Endothelial cell of umbilical vein (primary cell): Measurements from ENCODE around the gene TYW5. TPM values are rescaled to one million over a fixed set of nuclear protein-coding genes. Genes with fewer than 3 reads are reported as not detected.

Experiments used
- BruUV-seq: library from RNA; stranded (reverse); fragments of 400-500 nt; replicated peaks from 2 replicates; lab custom pipeline; 2021; lab: Mats Ljungman, UMichigan
- CTCF ChIA-PET: fragments of 300-600, 350-600 bp; sonication (Branson Sonifier 250); formaldehyde crosslinking; loops from one replicate; lab custom pipeline; 2021; ENCODE audit warnings: antibody characterized with exemption, inconsistent platforms; lab: Charles Lee
- POLR2A ChIA-PET: fragments of 300-600, 350-600 bp; sonication (Branson Sonifier 250); formaldehyde crosslinking; loops from one replicate; lab custom pipeline; 2021; ENCODE audit warnings: antibody characterized with exemption, inconsistent platforms; lab: Charles Lee
- DNase-seq: peaks from one replicate; pipeline ENCODE4 v3.0.0-alpha.2; 2011; ENCODE audit warnings: low read depth, low spot score
- FAIRE-seq: peaks from 2 replicates; lab custom pipeline; 2011; peaks lifted over from hg19 to GRCh38; lab: Jason Lieb, UNC
- H2AFZ ChIP-seq: 2 replicates; pipeline ENCODE4 v1.6.0; 2012; ENCODE audit warnings: low read depth, low read length, control low read depth, inconsistent platforms
- H3K27ac ChIP-seq: 2 replicates; pipeline ENCODE4 v1.5.1; 2011; ENCODE audit warnings: low read depth, mild to moderate bottlenecking, control low read depth, low read length, moderate library complexity; ENCODE audit not compliant: insufficient read depth
- H3K27me3 ChIP-seq, 2 experiments: 2 replicates each; pipeline versions ENCODE4 v1.6.0 to v1.6.1; 2011; ENCODE audit warnings: low read length in 2 of 2, mixed read lengths in 1 of 2; ENCODE audit not compliant: control insufficient read depth in 2 of 2, insufficient read depth in 2 of 2
- H3K36me3 ChIP-seq, 2 experiments: 2 replicates in 1 of 2; 3 replicates in 1 of 2; pipeline ENCODE4 v1.5.1; 2011; ENCODE audit warnings: low read length in 2 of 2, mild to moderate bottlenecking in 1 of 2, moderate library complexity in 1 of 2; ENCODE audit not compliant: control insufficient read depth in 2 of 2, insufficient read depth in 2 of 2; ENCODE audit errors: extremely low read depth in 1 of 2
- H3K4me1 ChIP-seq: 3 replicates; pipeline ENCODE4 v1.5.1; 2011; ENCODE audit warnings: mild to moderate bottlenecking, low read length; ENCODE audit not compliant: control insufficient read depth, insufficient read depth; ENCODE audit errors: extremely low read depth
- H3K4me2 ChIP-seq: 2 replicates; pipeline ENCODE4 v1.6.1; 2011; ENCODE audit warnings: low read length, control low read depth, mixed read lengths; ENCODE audit not compliant: insufficient read depth
- H3K4me3 ChIP-seq, 3 experiments: fragments of 200-600 bp in 1 of 3; sonication (generic), shearing (Covaris generic) in 1 of 3; replicated peaks in 1 of 3; 2 replicates each; pipeline ENCODE4 v1.5.1; 2011 to 2016; ENCODE audit warnings: control low read depth in 3 of 3, low read length in 3 of 3, mild to moderate bottlenecking in 2 of 3, inconsistent platforms in 1 of 3, low read depth in 1 of 3, moderate library complexity in 1 of 3; ENCODE audit not compliant: insufficient read depth in 1 of 3
- H3K79me2 ChIP-seq: 2 replicates; pipeline ENCODE4 v1.6.0; 2012; ENCODE audit warnings: low read length, inconsistent platforms; ENCODE audit not compliant: control insufficient read depth, insufficient read depth
- H3K9ac ChIP-seq: replicated peaks from 2 replicates; pipeline ENCODE3; 2011; ENCODE audit warnings: low read length, control low read depth; ENCODE audit not compliant: insufficient read depth; ENCODE audit errors: extremely low read depth
- H3K9me1 ChIP-seq: replicated peaks from 3 replicates; pipeline ENCODE4 v1.6.0; 2011; ENCODE audit warnings: mild to moderate bottlenecking, low read length; ENCODE audit not compliant: control insufficient read depth, insufficient read depth; ENCODE audit errors: extremely low read depth
- H3K9me3 ChIP-seq: replicated peaks from 2 replicates; pipeline ENCODE4 v1.5.1; 2012; ENCODE audit warnings: low read length, inconsistent platforms; ENCODE audit not compliant: control insufficient read depth, insufficient read depth
- H4K20me1 ChIP-seq: replicated peaks from 2 replicates; pipeline ENCODE3; 2011; ENCODE audit warnings: mild to moderate bottlenecking, low read length; ENCODE audit not compliant: control insufficient read depth, insufficient read depth; ENCODE audit errors: extremely low read depth
- CTCF ChIP-seq, 2 donors: IDR thresholded peaks; 1 replicate in 1 of 2; 2 replicates in 1 of 2; pipeline ENCODE4 v1.5.1; 2011; ENCODE audit warnings: low read length in 2 of 2, mild to moderate bottlenecking in 2 of 2, moderate library complexity in 2 of 2, control low read depth in 1 of 2, inconsistent platforms in 1 of 2, low read depth in 1 of 2; ENCODE audit not compliant: insufficient read depth in 1 of 2; ENCODE audit errors: extremely low read depth in 1 of 2
- EZH2 ChIP-seq: IDR thresholded peaks from 2 replicates; pipeline ENCODE4 v1.6.1; 2012; ENCODE audit warnings: borderline replicate concordance, low read depth, mild to moderate bottlenecking, moderate library complexity, low read length, inconsistent platforms; ENCODE audit not compliant: severe bottlenecking
- FOS ChIP-seq: IDR thresholded peaks from 2 replicates; pipeline ENCODE4 v1.6.1; 2011; ENCODE audit warnings: mild to moderate bottlenecking, low read length, moderate library complexity, borderline replicate concordance; ENCODE audit not compliant: insufficient read depth
- GATA2 ChIP-seq: IDR thresholded peaks from 2 replicates; pipeline ENCODE4 v1.7.0; 2011; ENCODE audit warnings: low read depth, mild to moderate bottlenecking, moderate library complexity, mixed read lengths, low read length; ENCODE audit not compliant: insufficient read length, insufficient read depth
- JUN ChIP-seq: IDR thresholded peaks from 2 replicates; pipeline ENCODE4 v1.6.1; 2011; ENCODE audit warnings: borderline replicate concordance, low read depth; ENCODE audit not compliant: insufficient read length, insufficient read depth
- MAX ChIP-seq: IDR thresholded peaks from 2 replicates; pipeline ENCODE4 v1.6.1; 2011; ENCODE audit not compliant: insufficient read depth, insufficient read length
- POLR2A ChIP-seq: IDR thresholded peaks from 2 replicates; pipeline ENCODE4 v1.6.1; 2012; ENCODE audit warnings: low read depth, mild to moderate bottlenecking, control low read depth, low read length
- POLR2AphosphoS5 ChIP-seq: IDR thresholded peaks from 2 replicates; pipeline ENCODE4 v1.6.1; 2012; ENCODE audit warnings: low read depth, mild to moderate bottlenecking, control low read depth, low read length, moderate library complexity; ENCODE audit not compliant: insufficient read depth
- dilution Hi-C: fragments of 300-500 bp; cut with MboI; formaldehyde crosslinking; loops from one replicate; pipeline ENCODE4 v1.15.0; 2019; ENCODE audit warnings: low sequenced_read_pairs; ENCODE audit not compliant: extremely low pct_ligation_motif_present
- intact Hi-C: fragments of 100-400 bp; cut with micrococcal nuclease; formaldehyde crosslinking; loops from one replicate; pipeline ENCODE4 v1.10.0; 2022
- polyA plus RNA-seq, 4 experiments: library from polyadenylated mRNA; depleted of rRNA in 3 of 4; stranded (reverse) in 3 of 4; unstranded in 1 of 4; fragments of >200 nt; gene quantifications; 2 replicates each; pipeline versions ENCODE4 v1.2.1 to v1.2.3, GENCODE V29; 2011 to 2012; ENCODE audit warnings: missing spikeins in 1 of 4
- total RNA-seq: library from RNA; stranded (reverse); gene quantifications from 2 replicates; pipeline ENCODE4 v1.2.3, GENCODE V29; 2021

TYW5 gene
- total and polyA plus RNA-seq, 2 donors (not counting 3 experiments of a cell fraction or from before 2014, with no cell fraction given): 2.6 to 8.9 TPM

GRCh38 chr2:199950396-199950795, 4.9 kb downstream of the TYW5 start:
- dilution Hi-C loops (no loop called here), intact Hi-C loops (no loop called here)
- no peak overlapping the region for H3K27ac ChIP-seq
- TF ChIP-seq POLR2AphosphoS5 (no peak), CTCF (IDR thresholded peaks at IDR 0.05; ENCODE audit: extremely low read depth in 1 of 2, insufficient read depth in 1 of 2, low read depth in 1 of 2, low read length in 2 of 2) (no peak), POLR2A (no peak)
- H3K9me1 ChIP-seq: no peaks in the 10 kb centered on the region
- no peak overlapping the region for H3K9ac ChIP-seq
- peaks cover 37% of the 10 kb centered on the region for H3K79me2 ChIP-seq
- ChIA-PET POLR2A (no interaction called here), CTCF (no interaction called here)
- H3K36me3 ChIP-seq: peaks cover 4 to 10% of the 10 kb centered on the region in 2 experiments
- FAIRE-seq: no peak
- peaks cover 10% of the 10 kb centered on the region for H3K4me1 ChIP-seq
- H3K9me3 ChIP-seq: no peaks in the 10 kb centered on the region
- H3K4me3 ChIP-seq: no peak overlapping the region
- BruUV-seq: no TSS peak
- no peak overlapping the region for H3K4me2 ChIP-seq
- DNase-seq: no peak
- H3K27me3 ChIP-seq: no peaks in the 10 kb centered on the region
- no peaks in the 10 kb centered on the region for H4K20me1 ChIP-seq
- H2AFZ ChIP-seq: no peak overlapping the region

GRCh38 chr2:199946836-199947235, 8.5 kb downstream of the TYW5 start:
- no peak overlapping the region for H2AFZ ChIP-seq
- TF ChIP-seq MAX (no peak), POLR2A (no peak), JUN (no peak), EZH2 (no peak), FOS (no peak), CTCF (IDR thresholded peaks at IDR 0.05; ENCODE audit: extremely low read depth in 1 of 2, insufficient read depth in 1 of 2, low read depth in 1 of 2, low read length in 2 of 2) (no peak), POLR2AphosphoS5 (no peak), GATA2 (no peak)
- no peak overlapping the region for H3K27ac ChIP-seq
- no peak for DNase-seq
- no peak overlapping the region for H3K9ac ChIP-seq
- ChIA-PET CTCF (interaction anchor here (1.0 kb wide), 1 partner anchor 13 kb away, joined by 3 read pairs; no protein-coding TSS in a partner anchor), POLR2A (no interaction called here)
- no peaks in the 10 kb centered on the region for H3K27me3 ChIP-seq
- peaks cover 9 to 10% of the 10 kb centered on the region in 2 experiments for H3K36me3 ChIP-seq
- no peaks in the 10 kb centered on the region for H3K9me3 ChIP-seq
- no peak for FAIRE-seq
- intact Hi-C loops (no loop called here), dilution Hi-C loops (no loop called here)
- no peaks in the 10 kb centered on the region for H3K9me1 ChIP-seq
- BruUV-seq: no TSS peak
- H4K20me1 ChIP-seq: no peaks in the 10 kb centered on the region
- no peaks in the 10 kb centered on the region for H3K4me1 ChIP-seq
- H3K4me3 ChIP-seq: no peak overlapping the region
- no peak overlapping the region for H3K4me2 ChIP-seq
- peaks cover 5% of the 10 kb centered on the region for H3K79me2 ChIP-seq
